PFSK-1 (cell line): ENCODE results near the gene NBEA.

ENCODE experiments used
- FOXP2 ChIP-seq: optimal IDR thresholded peaks from 2 replicates; pipeline ENCODE3; 2011; ENCODE audit warnings: borderline replicate concordance, control low read depth, inconsistent platforms; ENCODE audit not compliant: insufficient read depth; ENCODE audit errors: extremely low read length, extremely low read depth
- POLR2AphosphoS5 ChIP-seq: IDR thresholded peaks from 2 replicates; pipeline ENCODE4 v1.6.1; 2012; ENCODE audit warnings: low read depth, mild to moderate bottlenecking, control low read depth, low read length, moderate library complexity
- TAF1 ChIP-seq: IDR thresholded peaks from 2 replicates; pipeline ENCODE4 v1.6.1; 2012; ENCODE audit warnings: low read length, control low read depth, borderline replicate concordance; ENCODE audit not compliant: insufficient read depth
- TF ChIP-seq, protein P1 (sequence below), 2 experiments: IDR thresholded peaks; 2 replicates each; pipeline versions ENCODE4 v1.6.1 to v1.8.0; 2011 to 2012; ENCODE audit warnings: low read depth in 2 of 2, low read length in 2 of 2, control low read depth in 1 of 2, inconsistent platforms in 1 of 2, mild to moderate bottlenecking in 1 of 2, moderate library complexity in 1 of 2; ENCODE audit not compliant: insufficient read depth in 1 of 2

DNA sequence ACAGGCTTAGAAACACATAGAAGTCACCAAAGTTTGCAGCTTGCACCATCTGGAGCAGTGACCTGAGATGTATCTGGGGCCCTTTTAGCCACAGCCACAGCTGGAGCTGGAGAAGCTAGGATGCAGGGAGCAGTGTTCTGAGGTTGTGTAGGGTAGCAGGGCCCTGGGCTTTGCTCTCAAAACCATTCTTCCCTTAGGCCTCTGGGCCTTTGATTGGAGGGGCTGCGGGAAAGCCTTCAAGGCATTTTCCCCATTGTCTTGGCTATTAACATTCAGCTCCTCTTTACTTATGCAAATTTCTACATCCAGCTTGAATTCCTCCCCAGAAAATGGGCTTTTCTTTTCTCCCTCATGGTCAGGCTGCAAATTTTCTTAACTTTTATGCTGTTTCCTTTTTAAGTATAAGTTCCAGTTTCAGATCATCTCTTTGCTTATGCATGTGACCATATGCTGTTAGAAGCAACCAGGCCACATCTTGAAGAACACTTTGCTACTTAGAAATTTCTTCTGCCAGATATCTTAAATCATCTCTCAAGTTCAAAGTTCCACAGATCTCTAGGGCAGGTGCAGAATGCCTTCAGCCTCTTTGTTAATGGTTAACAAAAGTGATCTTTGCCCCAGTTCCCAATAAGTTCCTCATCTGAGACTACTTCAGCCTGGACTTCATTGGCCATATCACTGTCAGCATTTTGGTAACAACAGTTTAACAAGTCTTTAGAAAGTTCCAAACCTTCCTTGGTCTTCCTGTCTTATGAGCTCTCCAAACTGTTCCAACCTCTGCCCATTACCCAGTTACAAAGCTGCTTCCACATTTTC, 48.5 kb downstream of the NBEA start:
- no peak for TF ChIP-seq POLR2AphosphoS5
- TF ChIP-seq, protein P1, sequence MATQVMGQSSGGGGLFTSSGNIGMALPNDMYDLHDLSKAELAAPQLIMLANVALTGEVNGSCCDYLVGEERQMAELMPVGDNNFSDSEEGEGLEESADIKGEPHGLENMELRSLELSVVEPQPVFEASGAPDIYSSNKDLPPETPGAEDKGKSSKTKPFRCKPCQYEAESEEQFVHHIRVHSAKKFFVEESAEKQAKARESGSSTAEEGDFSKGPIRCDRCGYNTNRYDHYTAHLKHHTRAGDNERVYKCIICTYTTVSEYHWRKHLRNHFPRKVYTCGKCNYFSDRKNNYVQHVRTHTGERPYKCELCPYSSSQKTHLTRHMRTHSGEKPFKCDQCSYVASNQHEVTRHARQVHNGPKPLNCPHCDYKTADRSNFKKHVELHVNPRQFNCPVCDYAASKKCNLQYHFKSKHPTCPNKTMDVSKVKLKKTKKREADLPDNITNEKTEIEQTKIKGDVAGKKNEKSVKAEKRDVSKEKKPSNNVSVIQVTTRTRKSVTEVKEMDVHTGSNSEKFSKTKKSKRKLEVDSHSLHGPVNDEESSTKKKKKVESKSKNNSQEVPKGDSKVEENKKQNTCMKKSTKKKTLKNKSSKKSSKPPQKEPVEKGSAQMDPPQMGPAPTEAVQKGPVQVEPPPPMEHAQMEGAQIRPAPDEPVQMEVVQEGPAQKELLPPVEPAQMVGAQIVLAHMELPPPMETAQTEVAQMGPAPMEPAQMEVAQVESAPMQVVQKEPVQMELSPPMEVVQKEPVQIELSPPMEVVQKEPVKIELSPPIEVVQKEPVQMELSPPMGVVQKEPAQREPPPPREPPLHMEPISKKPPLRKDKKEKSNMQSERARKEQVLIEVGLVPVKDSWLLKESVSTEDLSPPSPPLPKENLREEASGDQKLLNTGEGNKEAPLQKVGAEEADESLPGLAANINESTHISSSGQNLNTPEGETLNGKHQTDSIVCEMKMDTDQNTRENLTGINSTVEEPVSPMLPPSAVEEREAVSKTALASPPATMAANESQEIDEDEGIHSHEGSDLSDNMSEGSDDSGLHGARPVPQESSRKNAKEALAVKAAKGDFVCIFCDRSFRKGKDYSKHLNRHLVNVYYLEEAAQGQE (IDR thresholded peaks at IDR 0.05; ENCODE audit: insufficient read depth in 1 of 2, low read depth in 2 of 2, low read length in 2 of 2): no peak
- no peak for TF ChIP-seq TAF1
- no peak for TF ChIP-seq FOXP2
